OCI-LY1 (cell line): ENCODE data around the gene NT5C2.
"Not testable (repeated sequence)": the region's sequence is repeated elsewhere in the genome, so short reads cannot be mapped to it uniquely, and the experiment has no call there.

Experiments used
- EZH2 ChIP-seq: fragments of 200-600 bp; sonication (generic), shearing (Covaris generic); IDR thresholded peaks from 2 replicates; pipeline ENCODE4 v1.8.0; 2017; ENCODE audit warnings: borderline replicate concordance, mixed run types, mild to moderate bottlenecking, antibody characterized with exemption, low read length, moderate library complexity, mixed read lengths
- TF ChIP-seq, protein P1 (sequence below): fragments of 200-600 bp; sonication (generic), shearing (Covaris generic); IDR thresholded peaks from 2 replicates; pipeline ENCODE4 v1.5.1; 2017; ENCODE audit warnings: mild to moderate bottlenecking, antibody characterized with exemption, low read length, moderate library complexity, mixed read lengths

DNA sequence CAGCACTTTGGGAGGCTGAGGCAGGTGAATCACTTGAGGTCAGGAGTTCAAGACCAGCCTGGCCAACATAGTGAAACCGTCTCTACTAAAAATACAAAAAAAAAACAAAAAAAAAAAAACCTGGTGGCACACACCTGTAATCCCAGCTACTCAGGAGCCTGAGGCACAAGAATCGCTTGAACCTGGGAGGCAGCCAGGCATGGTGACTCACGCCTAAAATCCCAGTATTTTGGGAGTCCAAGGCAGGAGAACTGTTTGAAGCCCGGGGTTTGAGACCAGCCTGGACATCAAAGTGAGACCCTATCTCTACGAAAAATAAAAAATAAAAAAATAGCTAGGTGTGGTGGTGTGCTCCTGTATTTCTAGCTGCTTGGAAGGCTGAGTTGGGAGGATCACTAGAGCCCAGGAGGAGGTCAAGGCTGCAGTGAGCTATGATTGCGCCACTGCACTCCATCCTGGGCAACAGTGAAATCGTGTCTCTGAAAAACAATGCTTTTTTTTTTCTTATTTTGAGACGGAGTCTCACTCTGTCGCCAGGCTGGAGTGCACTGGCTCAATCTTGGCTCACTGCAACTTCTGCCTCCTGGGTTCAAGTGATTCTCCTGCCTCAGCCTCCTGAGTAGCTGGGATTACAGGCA lies 29.2 kb downstream of the NT5C2 start:
- TF ChIP-seq, protein P1, sequence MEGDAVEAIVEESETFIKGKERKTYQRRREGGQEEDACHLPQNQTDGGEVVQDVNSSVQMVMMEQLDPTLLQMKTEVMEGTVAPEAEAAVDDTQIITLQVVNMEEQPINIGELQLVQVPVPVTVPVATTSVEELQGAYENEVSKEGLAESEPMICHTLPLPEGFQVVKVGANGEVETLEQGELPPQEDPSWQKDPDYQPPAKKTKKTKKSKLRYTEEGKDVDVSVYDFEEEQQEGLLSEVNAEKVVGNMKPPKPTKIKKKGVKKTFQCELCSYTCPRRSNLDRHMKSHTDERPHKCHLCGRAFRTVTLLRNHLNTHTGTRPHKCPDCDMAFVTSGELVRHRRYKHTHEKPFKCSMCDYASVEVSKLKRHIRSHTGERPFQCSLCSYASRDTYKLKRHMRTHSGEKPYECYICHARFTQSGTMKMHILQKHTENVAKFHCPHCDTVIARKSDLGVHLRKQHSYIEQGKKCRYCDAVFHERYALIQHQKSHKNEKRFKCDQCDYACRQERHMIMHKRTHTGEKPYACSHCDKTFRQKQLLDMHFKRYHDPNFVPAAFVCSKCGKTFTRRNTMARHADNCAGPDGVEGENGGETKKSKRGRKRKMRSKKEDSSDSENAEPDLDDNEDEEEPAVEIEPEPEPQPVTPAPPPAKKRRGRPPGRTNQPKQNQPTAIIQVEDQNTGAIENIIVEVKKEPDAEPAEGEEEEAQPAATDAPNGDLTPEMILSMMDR = not testable (repeated sequence)
- not testable (repeated sequence) for TF ChIP-seq EZH2
